ENCODE measurements around the gene NEK6. TPM values are rescaled to one million over a fixed set of nuclear protein-coding genes. Genes with fewer than 3 reads are reported as not detected.

The NEK6 gene
- total and polyA plus RNA-seq, 2 of the 8 experiments (the other 6 are each of a cell fraction or from before 2014, with no cell fraction given), result 17.7 to 19.7 TPM

- Histone ChIP-seq H3K4me1 (replicated peaks in 1 of 4; ENCODE audit: control insufficient read depth in 3 of 4, insufficient read depth in 4 of 4, low read length in 3 of 4) (peaks cover 0 to 3% (median 0%) of the 10 kb centered on the region in 4 experiments; a peak in 2 of 7 replicates), H2BK20ac (ENCODE audit: low read length) (no peak overlapping the region), H3K27me3 (replicated peaks in 1 of 4; ENCODE audit: control insufficient read depth in 3 of 4, extremely low read depth in 1 of 4, insufficient read depth in 3 of 4, low read length in 3 of 4) (no peaks in the 10 kb centered on the region; a peak in 1 of 7 replicates), H3K79me2 (ENCODE audit: control insufficient read depth in 1 of 2, insufficient read depth in 2 of 2, low read length in 2 of 2) (no peaks in the 10 kb centered on the region), H3K9me3 (ENCODE audit: insufficient read depth in 2 of 2, low read depth in 1 of 2, low read length in 1 of 2) (no peaks in the 10 kb centered on the region), H3K4ac (replicated peaks; ENCODE audit: insufficient read length, low read depth, low read length) (no peak overlapping the region), H3K14ac (ENCODE audit: insufficient read length) (no peak overlapping the region), H4K91ac (replicated peaks; ENCODE audit: insufficient read length, low read length) (no peak overlapping the region), H2BK15ac (ENCODE audit: low read length) (no peak overlapping the region), H2AK5ac (ENCODE audit: low read depth, low read length) (no peak overlapping the region), H3K18ac (ENCODE audit: extremely low read depth, low read length) (no peak overlapping the region), H3K9ac (replicated peaks in 1 of 4; ENCODE audit: extremely low read depth in 1 of 4, low read depth in 3 of 4, low read length in 3 of 4) (no peak overlapping the region), H3K4me3 (ENCODE audit: extremely low read depth in 1 of 4, insufficient read depth in 2 of 4, low read depth in 3 of 4, low read length in 4 of 4) (no peak overlapping the region), H3K27ac (ENCODE audit: low read depth, low read length) (no peak overlapping the region), H3K56ac (replicated peaks; ENCODE audit: insufficient read length, low read depth, low read length) (no peak overlapping the region), H2AFZ (ENCODE audit: low read length) (no peak overlapping the region), H3K23me2 (ENCODE audit: low read depth, low read length) (no peaks in the 10 kb centered on the region), H4K5ac (ENCODE audit: insufficient read length, low read depth, low read length) (no peak overlapping the region), H3K23ac (ENCODE audit: insufficient read length) (no peak overlapping the region), H2BK12ac (ENCODE audit: low read depth, low read length) (peak overlapping the region; percentile 1; the same call in 1 of the 2 replicates), H4K20me1 (replicated peaks in 1 of 2; ENCODE audit: control insufficient read depth in 1 of 2, insufficient read depth in 2 of 2, low read length in 2 of 2) (no peaks in the 10 kb centered on the region), H2BK5ac (ENCODE audit: low read depth, low read length) (no peak overlapping the region), H2BK120ac (replicated peaks; ENCODE audit: low read depth, low read length) (no peak overlapping the region), H3K4me2 (ENCODE audit: insufficient read depth in 1 of 2, low read depth in 2 of 2, low read length in 2 of 2) (no peak overlapping the region), H4K8ac (ENCODE audit: extremely low read depth, insufficient read depth, low read length) (no peak overlapping the region), H3K79me1 (ENCODE audit: low read depth, low read length) (no peaks in the 10 kb centered on the region), H3K36me3 (ENCODE audit: control insufficient read depth in 2 of 4, insufficient read depth in 4 of 4, low read length in 3 of 4) (no peaks in the 10 kb centered on the region)
- FAIRE-seq (no peak), DNase-seq (ENCODE audit: low read depth in 1 of 2, low spot score in 2 of 2) (no peak)
- CTCF ChIA-PET (ENCODE audit: partially characterized antibody), result interaction anchor here (1.1 kb wide), 1 partner anchor 10 kb away, joined by 3 read pairs; no protein-coding TSS in a partner anchor
- 83% methylated on average over 16 of the region's 16 CpGs; no CpG with 5 or more reads in 1 of the 2 experiments for WGBS, 2 experiments (ENCODE audit: extremely low coverage in 1 of 2, insufficient coverage in 1 of 2, insufficient read length in 1 of 2, insufficient replicate concordance in 2 of 2, low coverage in 1 of 2, low lambda C conversion rate in 2 of 2, missing lambda C conversion rate in 1 of 2)
- POLR2A ChIA-PET (ENCODE audit: partially characterized antibody), result no interaction called here
- TF ChIP-seq CHD1 (IDR thresholded peaks at IDR 0.05; ENCODE audit: low read depth, low read length) (no peak), CTBP2 (IDR thresholded peaks at IDR 0.05; ENCODE audit: borderline replicate concordance, insufficient read depth, insufficient read length, low read length) (no peak), GABPA (IDR thresholded peaks at IDR 0.05; ENCODE audit: borderline replicate concordance, insufficient read depth, low read length) (no peak), HDAC2 (IDR thresholded peaks at IDR 0.05; ENCODE audit: borderline replicate concordance in 1 of 2, low read depth in 2 of 2, low read length in 2 of 2) (no peak), KDM5A (IDR thresholded peaks at IDR 0.05; ENCODE audit: low read length) (no peak)
Observed at GRCh38 chr9:124251605-124252378, 6.0 kb upstream of the NEK6 start.

Measured in H1 (cell line).